HG03521 (cell line): ENCODE measurements around the gene TMEM33.
A peak's percentile ranks its signal among the peaks of the same experiment; 100 is the strongest.

Experiments
- ATAC-seq: cut with Tn5 transposase; IDR thresholded peaks from one replicate; pipeline ENCODE4 v1.9.1; 2021; ENCODE audit warnings: mild to moderate bottlenecking, moderate library complexity; ENCODE audit not compliant: unreplicated experiment

TMEM33 gene

GRCh38 chr4:41939016-41939626 lies 3.9 kb downstream of the TMEM33 start:
- no peak for ATAC-seq

GRCh38 chr4:41940834-41941233 lies 5.6 kb downstream of the TMEM33 start:
- ATAC-seq, result no peak

- no peak for ATAC-seq
Measured at GRCh38 chr4:41943506-41943905, 8.3 kb downstream of the TMEM33 start.

GRCh38 chr4:41944089-41944488 lies 8.9 kb downstream of the TMEM33 start:
- ATAC-seq, result no peak

- ATAC-seq, result no peak
Measured at GRCh38 chr4:41949531-41949930, 14.3 kb downstream of the TMEM33 start.

GRCh38 chr4:41957634-41958033 lies 22.4 kb downstream of the TMEM33 start:
- no peak for ATAC-seq

- ATAC-seq, result no peak
Measured at GRCh38 chr4:41963105-41963504, 27.9 kb downstream of the TMEM33 start.

- no peak for ATAC-seq
Measured at GRCh38 chr4:41964401-41964800, 29.2 kb downstream of the TMEM33 start.

- no peak for ATAC-seq
Measured at GRCh38 chr4:41967392-41967791, 32.2 kb downstream of the TMEM33 start.

- ATAC-seq, result no peak
Measured at GRCh38 chr4:41969671-41970070, 34.4 kb downstream of the TMEM33 start.

GRCh38 chr4:41975341-41975740 lies 40.1 kb downstream of the TMEM33 start:
- ATAC-seq, result no peak

GRCh38 chr4:41976775-41977516 lies 41.7 kb downstream of the TMEM33 start:
- no peak for ATAC-seq

- ATAC-seq, result no peak
Measured at GRCh38 chr4:41977709-41978108, 42.5 kb downstream of the TMEM33 start.

- ATAC-seq, result no peak
Measured at GRCh38 chr4:41981456-41981855, 46.2 kb downstream of the TMEM33 start, which contains the start of gene DCAF4L1. DCAF4L1 (plus strand) TSS chr4:41981756; CDS start chr4:41981793, 37 bp downstream.

- no peak for ATAC-seq
Measured at GRCh38 chr4:41982716-41983115, 47.5 kb downstream of the TMEM33 start.

GRCh38 chr4:41985151-41985550 lies 49.9 kb downstream of the TMEM33 start:
- ATAC-seq, result no peak

- no peak for ATAC-seq
Measured at GRCh38 chr4:41989994-41990364, 54.8 kb downstream of the TMEM33 start.

- peak; percentile 99 for ATAC-seq
Measured at GRCh38 chr4:41990365-41991111, 55.3 kb downstream of the TMEM33 start, which contains the start of gene SLC30A9. SLC30A9 (plus strand) TSS chr4:41990530; CDS start chr4:41990652, 122 bp downstream.

GRCh38 chr4:41991916-41992767 lies 56.9 kb downstream of the TMEM33 start:
- no peak for ATAC-seq

- ATAC-seq, result no peak
Measured at GRCh38 chr4:41992967-41993857, 58.0 kb downstream of the TMEM33 start.
